ENCODE data around the gene CD74.

DNA sequence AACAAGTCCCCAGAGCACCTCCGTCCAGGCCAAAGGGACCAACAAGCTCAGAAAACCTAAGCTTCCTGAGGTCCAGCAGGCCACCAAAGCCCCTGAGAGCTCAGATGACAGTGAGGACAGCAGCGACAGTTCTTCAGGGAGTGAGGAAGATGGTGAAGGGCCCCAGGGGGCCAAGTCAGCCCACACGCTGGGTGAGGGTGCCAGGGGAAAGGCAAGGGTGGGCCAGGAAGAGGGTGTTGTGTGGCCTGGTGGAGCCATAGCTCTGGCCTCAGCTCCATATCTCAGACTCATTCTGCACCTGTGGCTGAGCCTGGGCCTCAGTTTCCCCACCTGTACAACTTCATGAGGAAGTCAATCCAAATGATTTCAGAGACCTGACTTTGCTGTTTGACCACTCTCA, 20.7 kb downstream of the CD74 start:
- TF ChIP-seq CHD1 (IDR thresholded peaks at IDR 0.05; ENCODE audit: low read depth, low read length) (no peak), NFE2L2 (IDR thresholded peaks at IDR 0.05; ENCODE audit: low read depth, low read length) (no peak), POLR2A (IDR thresholded peaks at IDR 0.05; ENCODE audit: low read depth, low read length) (no peak), MXI1 (IDR thresholded peaks at IDR 0.05; ENCODE audit: borderline replicate concordance, low read depth, low read length) (no peak)
- TF ChIP-seq, protein P1, sequence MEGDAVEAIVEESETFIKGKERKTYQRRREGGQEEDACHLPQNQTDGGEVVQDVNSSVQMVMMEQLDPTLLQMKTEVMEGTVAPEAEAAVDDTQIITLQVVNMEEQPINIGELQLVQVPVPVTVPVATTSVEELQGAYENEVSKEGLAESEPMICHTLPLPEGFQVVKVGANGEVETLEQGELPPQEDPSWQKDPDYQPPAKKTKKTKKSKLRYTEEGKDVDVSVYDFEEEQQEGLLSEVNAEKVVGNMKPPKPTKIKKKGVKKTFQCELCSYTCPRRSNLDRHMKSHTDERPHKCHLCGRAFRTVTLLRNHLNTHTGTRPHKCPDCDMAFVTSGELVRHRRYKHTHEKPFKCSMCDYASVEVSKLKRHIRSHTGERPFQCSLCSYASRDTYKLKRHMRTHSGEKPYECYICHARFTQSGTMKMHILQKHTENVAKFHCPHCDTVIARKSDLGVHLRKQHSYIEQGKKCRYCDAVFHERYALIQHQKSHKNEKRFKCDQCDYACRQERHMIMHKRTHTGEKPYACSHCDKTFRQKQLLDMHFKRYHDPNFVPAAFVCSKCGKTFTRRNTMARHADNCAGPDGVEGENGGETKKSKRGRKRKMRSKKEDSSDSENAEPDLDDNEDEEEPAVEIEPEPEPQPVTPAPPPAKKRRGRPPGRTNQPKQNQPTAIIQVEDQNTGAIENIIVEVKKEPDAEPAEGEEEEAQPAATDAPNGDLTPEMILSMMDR (conservative IDR thresholded peaks at IDR 0.05; ENCODE audit: low read depth, low read length), result no peak
